Measurements from ENCODE around the gene C1QTNF9B. TPM values are rescaled to one million over a fixed set of nuclear protein-coding genes. Genes with fewer than 3 reads are reported as not detected.
"Not testable (repeated sequence)": the region's sequence is repeated elsewhere in the genome, so short reads cannot be mapped to it uniquely, and the experiment has no call there.

Gene C1QTNF9B
- total and polyA plus RNA-seq, 4 donors: 0.08 to 0.24 TPM; not detected in 2

- TF ChIP-seq RXRA (IDR thresholded peaks at IDR 0.05): no peak
- no peak for TF ChIP-seq JUND (IDR thresholded peaks at IDR 0.05)
- TF ChIP-seq TAF1 (conservative IDR thresholded peaks at IDR 0.05): no peak
- no peak for TF ChIP-seq MAX (IDR thresholded peaks at IDR 0.05)
- no peak for TF ChIP-seq SP1 (IDR thresholded peaks at IDR 0.05)
Observed at GRCh38 chr13:23945612-23946011, 48.3 kb upstream of the C1QTNF9B start (continued).

- H3K36me3 ChIP-seq (ENCODE audit: control insufficient read depth in 4 of 4, insufficient read depth in 3 of 4, low read depth in 1 of 4, low read length in 3 of 4): no peaks in the 10 kb centered on the region
- TF ChIP-seq EGR1 (IDR thresholded peaks at IDR 0.05; ENCODE audit: low read depth in 2 of 2) (no peak), HNF4A (conservative IDR thresholded peaks at IDR 0.05) (no peak), SP1 (IDR thresholded peaks at IDR 0.05) (no peak), YY1 (IDR thresholded peaks at IDR 0.05) (no peak), JUND (IDR thresholded peaks at IDR 0.05) (no peak), GABPA (IDR thresholded peaks at IDR 0.05 in 1 of 2, conservative IDR thresholded peaks at IDR 0.05 in 1 of 2) (no peak), CTCF (IDR thresholded peaks at IDR 0.05; ENCODE audit: low read depth, low read length, missing input control) (no peak), HNF4G (IDR thresholded peaks at IDR 0.05) (no peak), FOXA2 (IDR thresholded peaks at IDR 0.05) (no peak)
- 79% methylated on average over 3 of the region's 3 CpGs for WGBS
- H3K9ac ChIP-seq (ENCODE audit: low read depth in 1 of 2, low read length in 2 of 2): no peak overlapping the region
- no peak overlapping the region for H3K4me3 ChIP-seq (ENCODE audit: low read depth in 1 of 3, low read length in 3 of 3)
- H3K4me1 ChIP-seq (ENCODE audit: control insufficient read depth in 4 of 4, insufficient read depth in 4 of 4, low read length in 3 of 4): no peaks in the 10 kb centered on the region
- H3K27me3 ChIP-seq (ENCODE audit: control insufficient read depth in 4 of 4, insufficient read depth in 4 of 4, low read length in 3 of 4): peaks cover 0 to 1% (median 0%) of the 10 kb centered on the region in 4 donors
- no peak overlapping the region for H3K27ac ChIP-seq (ENCODE audit: low read depth in 1 of 2, low read length in 2 of 2)
- no peak for DNase-seq (ENCODE audit: low spot score)
- no peaks in the 10 kb centered on the region for H3K9me3 ChIP-seq (ENCODE audit: control insufficient read depth in 4 of 4, low read length in 3 of 4)
Observed at GRCh38 chr13:23941211-23941610, 43.9 kb upstream of the C1QTNF9B start.

- not testable (repeated sequence) for H3K9me3 ChIP-seq (ENCODE audit: control insufficient read depth in 4 of 4, low read length in 3 of 4); H3K27me3 ChIP-seq (ENCODE audit: control insufficient read depth in 4 of 4, insufficient read depth in 4 of 4, low read length in 3 of 4); H3K36me3 ChIP-seq (ENCODE audit: control insufficient read depth in 4 of 4, insufficient read depth in 3 of 4, low read depth in 1 of 4, low read length in 3 of 4); DNase-seq (ENCODE audit: low spot score); H3K27ac ChIP-seq (ENCODE audit: low read depth in 1 of 2, low read length in 2 of 2); H3K4me1 ChIP-seq (ENCODE audit: control insufficient read depth in 4 of 4, insufficient read depth in 4 of 4, low read length in 3 of 4); H3K9ac ChIP-seq (ENCODE audit: low read depth in 1 of 2, low read length in 2 of 2); H3K4me3 ChIP-seq (ENCODE audit: low read depth in 1 of 3, low read length in 3 of 3)
- 76% methylated on average over 3 of the region's 3 CpGs for WGBS
Observed at GRCh38 chr13:23939666-23940065, 42.4 kb upstream of the C1QTNF9B start.

GRCh38 chr13:23934520-23934919 lies 37.2 kb upstream of the C1QTNF9B start:
- no peak for DNase-seq (ENCODE audit: low spot score)
- H3K36me3 ChIP-seq (ENCODE audit: control insufficient read depth in 4 of 4, insufficient read depth in 3 of 4, low read depth in 1 of 4, low read length in 3 of 4): no peaks in the 10 kb centered on the region
- no peak overlapping the region for H3K27ac ChIP-seq (ENCODE audit: low read depth in 1 of 2, low read length in 2 of 2)
- no peak overlapping the region for H3K4me3 ChIP-seq (ENCODE audit: low read depth in 1 of 3, low read length in 3 of 3)
- H3K9me3 ChIP-seq (ENCODE audit: control insufficient read depth in 4 of 4, low read length in 3 of 4): no peaks in the 10 kb centered on the region
- no peak overlapping the region for H3K9ac ChIP-seq (ENCODE audit: low read depth in 1 of 2, low read length in 2 of 2)
- peaks cover 0 to 3% (median 1%) of the 10 kb centered on the region in 4 donors for H3K27me3 ChIP-seq (ENCODE audit: control insufficient read depth in 4 of 4, insufficient read depth in 4 of 4, low read length in 3 of 4)
- no peak for TF ChIP-seq REST (IDR thresholded peaks at IDR 0.05)
- TF ChIP-seq ZBTB33 (IDR thresholded peaks at IDR 0.05): no peak
- no peak for TF ChIP-seq RAD21 (IDR thresholded peaks at IDR 0.05)
- TF ChIP-seq MAX (IDR thresholded peaks at IDR 0.05): no peak
- no peak for TF ChIP-seq CTCF (IDR thresholded peaks at IDR 0.05; ENCODE audit: low read depth, low read length, missing input control)
- no peak for TF ChIP-seq HNF4G (IDR thresholded peaks at IDR 0.05)
- no peak for TF ChIP-seq EGR1 (IDR thresholded peaks at IDR 0.05; ENCODE audit: low read depth in 2 of 2)
- no peak for TF ChIP-seq NR2F2 (IDR thresholded peaks at IDR 0.05)
- 86% methylated on average over 2 of the region's 2 CpGs for WGBS
- no peaks in the 10 kb centered on the region for H3K4me1 ChIP-seq (ENCODE audit: control insufficient read depth in 4 of 4, insufficient read depth in 4 of 4, low read length in 3 of 4)

All from liver (tissue), 9 donors.